GM18505 (cell line): ENCODE measurements around the gene FAM237B.

Experiments used
- ATAC-seq: cut with Tn5 transposase; IDR thresholded peaks from one replicate; pipeline ENCODE4 v1.9.1; 2021; ENCODE audit not compliant: unreplicated experiment
- POLR2A ChIP-seq: IDR thresholded peaks from 4 replicates; pipeline ENCODE4 v1.6.1; 2011; ENCODE audit warnings: borderline replicate concordance; ENCODE audit not compliant: insufficient read depth, insufficient read length; ENCODE audit errors: extremely low read depth

Gene FAM237B

GRCh38 chr7:90320418-90320800 lies 695 bp downstream of the FAM237B start:
- no peak for ATAC-seq
- no peak for TF ChIP-seq POLR2A

DNA sequence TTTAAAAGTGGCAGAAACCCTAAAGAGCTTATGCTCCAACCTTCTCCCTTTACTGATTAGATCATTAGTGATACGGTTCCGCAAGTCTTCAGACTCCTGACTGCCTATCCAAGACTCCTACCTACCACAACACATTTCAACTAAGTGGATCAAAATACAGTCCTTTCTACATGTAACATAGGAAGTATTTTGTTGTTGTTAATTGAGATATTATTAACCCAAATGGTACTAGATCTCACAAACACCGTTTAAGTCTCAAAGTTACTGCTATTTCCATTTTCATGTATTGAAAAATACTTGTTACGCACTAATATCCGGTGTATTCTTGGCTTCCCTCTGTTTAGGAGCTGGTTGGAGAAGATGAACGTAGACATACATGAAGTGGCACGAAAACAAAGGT lies 1.1 kb downstream of the FAM237B start:
- TF ChIP-seq POLR2A = no peak
- no peak for ATAC-seq

GRCh38 chr7:90313907-90314306 lies 7.2 kb downstream of the FAM237B start:
- TF ChIP-seq POLR2A = no peak
- ATAC-seq = no peak

DNA sequence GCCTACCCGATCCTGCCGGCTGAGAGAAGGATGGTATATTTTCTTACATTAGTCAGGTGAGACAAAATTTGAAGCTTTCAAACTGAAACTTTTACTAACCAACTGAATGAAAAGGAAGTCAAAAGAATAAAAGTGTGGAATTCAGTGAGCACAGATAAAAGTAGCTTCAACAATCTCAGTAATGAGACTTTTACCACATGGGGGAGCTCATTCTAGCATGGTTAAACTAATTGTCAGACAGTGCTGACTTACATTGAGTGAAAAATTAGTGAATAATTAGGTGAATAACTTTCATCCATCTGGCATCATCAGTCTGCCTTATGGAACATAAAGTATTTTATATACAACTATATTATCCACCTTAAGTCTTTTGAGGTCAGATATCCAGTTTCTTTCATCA lies 8.4 kb downstream of the FAM237B start:
- no peak for TF ChIP-seq POLR2A
- no peak for ATAC-seq

- no peak for ATAC-seq
- no peak for TF ChIP-seq POLR2A
These were observed 9.9 kb downstream of the FAM237B start for GRCh38 chr7:90311175-90311574.

DNA sequence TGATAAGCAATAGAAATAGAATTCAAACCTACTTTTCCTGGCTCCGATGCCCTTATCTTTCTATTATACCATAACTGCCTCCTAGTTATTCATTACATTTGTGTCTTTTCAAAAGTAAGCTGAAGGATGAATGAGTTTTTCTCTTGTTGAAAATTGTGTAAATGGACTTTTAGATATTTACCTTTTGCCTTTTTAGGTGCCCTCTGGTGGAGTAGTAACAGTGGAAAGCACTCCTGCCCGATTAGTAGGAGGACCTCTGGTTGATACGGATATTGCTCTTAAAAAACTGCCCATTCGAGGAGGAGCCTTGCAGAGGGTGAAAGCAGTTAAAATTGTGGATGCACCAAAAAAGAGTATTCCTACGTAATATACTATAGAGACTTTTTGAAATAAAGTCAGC lies 11.2 kb downstream of the FAM237B start:
- ATAC-seq = no peak
- no peak for TF ChIP-seq POLR2A

- no peak for TF ChIP-seq POLR2A
- no peak for ATAC-seq
These were observed 17.9 kb downstream of the FAM237B start for GRCh38 chr7:90303241-90303640.

DNA sequence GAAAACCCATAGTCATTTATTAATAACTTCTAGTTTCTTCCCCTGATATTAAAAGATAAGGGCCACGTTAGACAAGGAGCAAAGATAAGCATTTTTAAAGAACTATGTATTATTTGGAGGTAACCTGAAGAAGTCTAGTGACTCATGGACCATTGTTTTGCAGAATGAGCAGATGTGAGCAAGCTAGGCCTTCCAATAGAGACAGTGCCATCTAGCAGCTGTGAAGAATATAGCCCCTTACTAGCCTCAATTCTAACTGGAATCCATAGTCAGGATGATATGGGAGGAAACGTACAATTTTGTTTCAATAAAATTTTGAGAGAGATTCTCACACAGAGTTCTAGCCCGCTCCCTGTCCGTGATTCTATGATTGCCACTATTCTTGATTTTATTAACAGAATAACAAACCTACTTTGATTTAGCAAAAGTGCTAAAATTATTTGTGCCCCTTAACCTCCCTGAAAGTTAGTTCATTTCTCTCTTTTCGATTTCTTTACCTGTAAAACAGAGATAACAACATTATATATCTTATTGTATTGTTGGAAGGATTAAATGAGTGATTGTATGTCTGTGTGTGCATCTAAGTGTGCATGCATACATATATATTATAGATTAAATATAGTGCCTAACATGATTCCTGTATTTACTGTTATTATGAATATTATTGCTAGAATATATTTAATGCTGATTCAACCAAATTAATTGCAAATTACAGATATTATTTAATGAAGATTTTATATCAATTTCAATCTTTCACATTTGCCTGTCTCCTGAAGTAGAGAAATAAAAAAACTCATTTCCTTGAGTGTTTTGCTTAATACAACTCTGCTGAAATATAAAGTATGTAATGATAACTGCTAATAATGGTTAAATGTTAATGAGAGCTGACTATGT lies 22.7 kb downstream of the FAM237B start:
- peak; percentile 81 for ATAC-seq
- TF ChIP-seq POLR2A = no peak

GRCh38 chr7:90290244-90291113 lies 30.6 kb downstream of the FAM237B start:
- TF ChIP-seq POLR2A = no peak
- ATAC-seq = no peak

- TF ChIP-seq POLR2A = no peak
- ATAC-seq = no peak
These were observed 33.0 kb downstream of the FAM237B start for GRCh38 chr7:90288154-90288553.

GRCh38 chr7:90276033-90276728 lies 44.9 kb downstream of the FAM237B start:
- TF ChIP-seq POLR2A = no peak
- ATAC-seq = no peak

- ATAC-seq = no peak
- TF ChIP-seq POLR2A = no peak
These were observed 46.9 kb downstream of the FAM237B start for GRCh38 chr7:90274161-90274560.

DNA sequence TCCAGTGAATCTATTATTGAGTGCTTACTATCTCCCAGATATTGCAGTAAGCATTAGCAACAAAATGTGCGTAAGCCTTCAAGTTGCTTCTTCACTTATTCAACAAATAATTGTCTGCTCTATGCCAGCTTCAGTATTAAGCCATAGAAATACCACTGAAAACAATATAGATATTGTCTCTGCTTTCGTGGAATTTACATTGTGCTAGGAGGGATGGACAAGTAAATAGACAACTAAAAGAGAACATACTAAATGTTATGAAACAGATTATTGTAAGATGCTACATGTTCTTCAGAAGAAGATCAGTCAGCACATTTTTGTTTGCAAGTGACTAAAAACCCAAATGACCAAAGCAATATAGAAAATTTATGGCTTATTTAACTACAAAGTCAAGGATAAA lies 48.9 kb downstream of the FAM237B start:
- no peak for TF ChIP-seq POLR2A
- no peak for ATAC-seq
